ENCODE measurements around the gene ACSM5.
"Not testable (repeated sequence)": the region's sequence is repeated elsewhere in the genome, so short reads cannot be mapped to it uniquely, and the experiment has no call there.

- TF ChIP-seq POLR2AphosphoS5, POLR2A, TAF1, POU2F2, SPI1 (IDR thresholded peaks at IDR 0.05; ENCODE audit: low read depth, low read length): not testable (repeated sequence)
Measured at GRCh38 chr16:20421748-20422147, 12.4 kb downstream of the ACSM5 start.
